HepG2 (cell line): ENCODE data around the gene TSSK3. TPM values are rescaled to one million over a fixed set of nuclear protein-coding genes. Genes with fewer than 3 reads are reported as not detected.

Experiments used
- ATF1 ChIP-seq: IDR thresholded peaks from 2 replicates; pipeline ENCODE4 v1.6.1; 2016; ENCODE audit warnings: mild to moderate bottlenecking, control low read depth
- CREB1 ChIP-seq, 2 experiments: fragments of 450-650 bp in 1 of 2; IDR thresholded peaks; 2 replicates each; pipeline ENCODE4 v1.6.1; 2016 to 2017; ENCODE audit warnings: control low read depth in 1 of 2, mild to moderate bottlenecking in 1 of 2, missing compliant biosample characterization in 1 of 2, missing genetic modification characterization in 1 of 2
- DMAP1 ChIP-seq: IDR thresholded peaks from 2 replicates; pipeline ENCODE4 v1.6.1; 2016
- E2F1 ChIP-seq: sonication (generic); formaldehyde crosslinking; IDR thresholded peaks from 2 replicates; pipeline ENCODE4 v1.5.0; 2020; ENCODE audit warnings: missing genetic modification reagents
- GLI4 ChIP-seq: sonication (generic); formaldehyde crosslinking; IDR thresholded peaks from 2 replicates; pipeline ENCODE4 v1.5.1; 2020; ENCODE audit warnings: missing genetic modification reagents, mild to moderate bottlenecking, moderate library complexity, borderline replicate concordance
- KLF16 ChIP-seq, 2 experiments: sonication (generic) in 1 of 2; formaldehyde crosslinking in 1 of 2; IDR thresholded peaks; 2 replicates each; pipeline versions ENCODE4 v1.6.1 to v1.8.0; 2016 to 2023; ENCODE audit warnings: missing genetic modification reagents in 2 of 2, missing compliant biosample characterization in 1 of 2
- MIER2 ChIP-seq: IDR thresholded peaks from 2 replicates; pipeline ENCODE4 v1.6.1; 2016; ENCODE audit warnings: missing biosample characterization, missing genetic modification reagents
- NFKB2 ChIP-seq: sonication (generic); formaldehyde crosslinking; IDR thresholded peaks from 2 replicates; pipeline ENCODE4 v1.4.0; 2020; ENCODE audit warnings: missing genetic modification reagents, borderline replicate concordance
- NKX3-1 ChIP-seq: sonication (generic); formaldehyde crosslinking; IDR thresholded peaks from 2 replicates; pipeline ENCODE4 v1.5.0; 2020; ENCODE audit warnings: missing genetic modification reagents
- RELA ChIP-seq: sonication (generic); formaldehyde crosslinking; IDR thresholded peaks from 2 replicates; pipeline ENCODE4 v1.4.0; 2020; ENCODE audit warnings: missing genetic modification reagents
- RFX5 ChIP-seq: IDR thresholded peaks from 2 replicates; pipeline ENCODE4 v1.6.1; 2011; ENCODE audit warnings: low read depth, low read length, improper control_type of control experiment
- SUZ12 ChIP-seq: fragments of 150-350 bp; IDR thresholded peaks from 2 replicates; pipeline ENCODE4 v1.6.1; 2014; ENCODE audit warnings: low read depth, low read length
- ZBTB7A ChIP-seq: sonication (generic); formaldehyde crosslinking; IDR thresholded peaks from 2 replicates; pipeline ENCODE4 v1.8.0; 2022; ENCODE audit warnings: mild to moderate bottlenecking, missing genetic modification reagents
- ZNF230 ChIP-seq: sonication (generic); formaldehyde crosslinking; IDR thresholded peaks from 2 replicates; pipeline ENCODE4 v1.4.0; 2020; ENCODE audit warnings: mild to moderate bottlenecking, missing genetic modification reagents
- ZNF317 ChIP-seq: sonication (generic); formaldehyde crosslinking; IDR thresholded peaks from 2 replicates; pipeline ENCODE4 v1.5.0; 2020; ENCODE audit warnings: mild to moderate bottlenecking, missing genetic modification reagents
- ZNF570 ChIP-seq: sonication (generic); formaldehyde crosslinking; IDR thresholded peaks from 2 replicates; pipeline ENCODE4 v1.4.0; 2020; ENCODE audit warnings: mild to moderate bottlenecking, missing genetic modification reagents, borderline replicate concordance
- ZNF614 ChIP-seq: IDR thresholded peaks from 2 replicates; pipeline ENCODE4 v1.6.1; 2018; ENCODE audit warnings: missing biosample characterization, missing genetic modification reagents, inconsistent platforms, borderline replicate concordance
- ZNF761 ChIP-seq: sonication (generic); formaldehyde crosslinking; conservative IDR thresholded peaks from 2 replicates; pipeline ENCODE4 v1.4.0; 2020; ENCODE audit warnings: mild to moderate bottlenecking, missing genetic modification reagents
- ZNF83 ChIP-seq: sonication (generic); formaldehyde crosslinking; IDR thresholded peaks from 2 replicates; pipeline ENCODE4 v1.4.0; 2020; ENCODE audit warnings: missing genetic modification reagents, mild to moderate bottlenecking, borderline replicate concordance
- ZSCAN30 ChIP-seq: sonication (generic); formaldehyde crosslinking; IDR thresholded peaks from 2 replicates; pipeline ENCODE4 v1.5.0; 2020; ENCODE audit warnings: mild to moderate bottlenecking, missing genetic modification reagents
- polyA plus RNA-seq, 8 experiments: library from polyadenylated mRNA; depleted of rRNA in 3 of 8; stranded (reverse) in 7 of 8; unstranded in 1 of 8; fragments of >200 nt; fragmentation: Illumina TruSeq in 4 of 8; extraction: Trizol in 4 of 8; gene quantifications; 2 replicates each; pipeline versions ENCODE4 v1.2.1 to v1.2.3, GENCODE V29; 2011 to 2016; ENCODE audit warnings: low read depth in 4 of 8, missing spikeins in 1 of 8, mixed read lengths in 1 of 8; ENCODE audit not compliant: insufficient read depth in 1 of 8
- total RNA-seq, 5 experiments: library from RNA; depleted of rRNA; stranded (reverse); fragments of >200 nt; fragmentation: Illumina TruSeq; extraction: Trizol; gene quantifications; 2 replicates each; pipeline ENCODE4 v1.2.3, GENCODE V29; 2016; ENCODE audit warnings: low read depth in 1 of 5
- TF ChIP-seq, protein P1 (sequence below): IDR thresholded peaks from 2 replicates; pipeline ENCODE4 v1.6.1; 2016; ENCODE audit warnings: low read depth, control low read depth
- TF ChIP-seq, protein P2 (sequence below): IDR thresholded peaks from 2 replicates; pipeline ENCODE4 v1.6.1; 2016; ENCODE audit warnings: low read depth

TSSK3 gene
- total and polyA plus RNA-seq, 2 of the 13 experiments (the other 11 are each of a cell fraction or from before 2014, with no cell fraction given): 1.0 to 1.1 TPM

DNA sequence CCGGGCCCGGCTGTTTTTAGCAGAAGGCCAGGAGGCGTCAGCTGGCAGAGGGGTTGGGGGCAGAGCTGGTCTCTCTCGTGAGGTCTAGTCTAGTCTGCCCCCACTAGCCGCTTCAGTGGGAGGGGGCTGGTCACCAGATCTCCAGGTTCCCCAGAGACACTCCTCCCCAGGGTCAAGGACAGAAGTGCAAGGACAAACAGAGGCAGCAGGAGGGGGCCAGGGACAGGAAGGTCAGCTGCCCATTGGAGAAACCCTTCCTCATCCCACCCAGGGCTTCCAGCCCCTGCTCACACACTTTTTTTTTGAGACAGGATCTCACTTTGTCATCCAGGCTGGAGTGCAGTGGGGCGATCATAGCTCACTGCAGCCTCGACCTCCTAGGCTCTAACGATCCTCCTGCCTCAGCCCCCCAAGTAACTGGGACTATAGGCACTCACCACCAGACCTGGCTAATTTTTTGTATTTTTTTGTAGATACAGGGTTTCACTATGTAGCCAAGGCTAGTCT, 10.0 kb upstream of the TSSK3 start (continued):
- no peak for TF ChIP-seq DMAP1 (CRISPR knock-in tag)
- no peak; the same call in 1 of the 2 replicates for TF ChIP-seq ZNF230 (CRISPR knock-in tag)
- TF ChIP-seq SUZ12: no peak
- TF ChIP-seq RFX5: no peak
- TF ChIP-seq ZNF83: no peak
- TF ChIP-seq KLF16 (CRISPR knock-in tag; IDR thresholded peaks at IDR 0.05): peak in 1 of 2 experiments; percentile 45; a peak in 1 of 4 replicates
- no peak for TF ChIP-seq ZNF317
- 0 out of 2 replicates have a peak, but pooled peaks have one; percentile 51 for TF ChIP-seq ZSCAN30 (CRISPR knock-in tag)
- TF ChIP-seq ZBTB7A (CRISPR knock-in tag): peak; percentile 59; the same call in 1 of the 2 replicates
- TF ChIP-seq, protein P1, sequence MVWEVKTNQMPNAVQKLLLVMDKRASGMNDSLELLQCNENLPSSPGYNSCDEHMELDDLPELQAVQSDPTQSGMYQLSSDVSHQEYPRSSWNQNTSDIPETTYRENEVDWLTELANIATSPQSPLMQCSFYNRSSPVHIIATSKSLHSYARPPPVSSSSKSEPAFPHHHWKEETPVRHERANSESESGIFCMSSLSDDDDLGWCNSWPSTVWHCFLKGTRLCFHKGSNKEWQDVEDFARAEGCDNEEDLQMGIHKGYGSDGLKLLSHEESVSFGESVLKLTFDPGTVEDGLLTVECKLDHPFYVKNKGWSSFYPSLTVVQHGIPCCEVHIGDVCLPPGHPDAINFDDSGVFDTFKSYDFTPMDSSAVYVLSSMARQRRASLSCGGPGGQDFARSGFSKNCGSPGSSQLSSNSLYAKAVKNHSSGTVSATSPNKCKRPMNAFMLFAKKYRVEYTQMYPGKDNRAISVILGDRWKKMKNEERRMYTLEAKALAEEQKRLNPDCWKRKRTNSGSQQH (CRISPR knock-in tag): 0 out of 2 replicates have a peak, but pooled peaks have one; percentile 39
- no peak for TF ChIP-seq NKX3-1 (CRISPR knock-in tag)
- TF ChIP-seq ZNF570: no peak
- no peak for TF ChIP-seq GLI4 (CRISPR knock-in tag)
- no peak for TF ChIP-seq NFKB2 (CRISPR knock-in tag)
- TF ChIP-seq ZNF614 (CRISPR knock-in tag): no peak
- TF ChIP-seq ZNF761: no peak
- no peak for TF ChIP-seq ATF1 (CRISPR knock-in tag)
- no peak for TF ChIP-seq CREB1 (IDR thresholded peaks at IDR 0.05)
- TF ChIP-seq CREB1 (CRISPR knock-in tag; IDR thresholded peaks at IDR 0.05): no peak
- TF ChIP-seq, protein P2, sequence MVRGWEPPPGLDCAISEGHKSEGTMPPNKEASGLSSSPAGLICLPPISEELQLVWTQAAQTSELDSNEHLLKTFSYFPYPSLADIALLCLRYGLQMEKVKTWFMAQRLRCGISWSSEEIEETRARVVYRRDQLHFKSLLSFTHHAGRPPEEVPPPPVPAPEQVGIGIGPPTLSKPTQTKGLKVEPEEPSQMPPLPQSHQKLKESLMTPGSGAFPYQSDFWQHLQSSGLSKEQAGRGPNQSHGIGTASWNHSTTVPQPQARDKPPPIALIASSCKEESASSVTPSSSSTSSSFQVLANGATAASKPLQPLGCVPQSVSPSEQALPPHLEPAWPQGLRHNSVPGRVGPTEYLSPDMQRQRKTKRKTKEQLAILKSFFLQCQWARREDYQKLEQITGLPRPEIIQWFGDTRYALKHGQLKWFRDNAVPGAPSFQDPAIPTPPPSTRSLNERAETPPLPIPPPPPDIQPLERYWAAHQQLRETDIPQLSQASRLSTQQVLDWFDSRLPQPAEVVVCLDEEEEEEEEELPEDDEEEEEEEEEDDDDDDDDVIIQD: no peak
- TF ChIP-seq E2F1 (CRISPR knock-in tag): no peak
- TF ChIP-seq MIER2: no peak
- TF ChIP-seq RELA (CRISPR knock-in tag): no peak
